WTC11 (cell line): Measurements from ENCODE around the gene DCAF5. TPM values are rescaled to one million over a fixed set of nuclear protein-coding genes. Genes with fewer than 3 reads are reported as not detected.
"Not testable (repeated sequence)": the region's sequence is repeated elsewhere in the genome, so short reads cannot be mapped to it uniquely, and the experiment has no call there.

Experiments
- ATAC-seq: fragments of 200-7000 bp; cut with Tn5 transposase; 2 replicates; pipeline ENCODE4 v1.10.0; 2021; ENCODE audit warnings: mild to moderate bottlenecking, moderate library complexity
- CTCF ChIA-PET: fragments of 300-600 bp; sonication (Branson Sonifier 250); formaldehyde crosslinking; loops from one replicate; lab custom pipeline; 2021; ENCODE audit warnings: antibody characterized with exemption; lab: Charles Lee
- POLR2A ChIA-PET: fragments of 350-600 bp; sonication (Branson Sonifier 250); formaldehyde crosslinking; loops from one replicate; lab custom pipeline; 2021; ENCODE audit warnings: antibody characterized with exemption; lab: Charles Lee
- DNase-seq: peaks from one replicate; pipeline ENCODE4 v3.0.0; 2021; ENCODE audit warnings: low spot score
- H3K27ac Mint-ChIP-seq: 2 replicates; pipeline ENCODE4 v1.8.0; 2021; ENCODE audit warnings: mixed read lengths
- H3K27me3 Mint-ChIP-seq: 2 replicates; pipeline ENCODE4 v1.8.0; 2021; ENCODE audit warnings: low read depth, mild to moderate bottlenecking, moderate library complexity, mixed read lengths
- H3K36me3 Mint-ChIP-seq: 2 replicates; pipeline ENCODE4 v1.8.0; 2021; ENCODE audit warnings: mixed read lengths
- H3K4me1 Mint-ChIP-seq: 2 replicates; pipeline ENCODE4 v1.8.0; 2022; ENCODE audit warnings: mixed read lengths
- H3K4me3 Mint-ChIP-seq: 2 replicates; pipeline ENCODE4 v1.8.0; 2021; ENCODE audit warnings: mild to moderate bottlenecking, moderate library complexity, mixed read lengths
- H3K9me3 Mint-ChIP-seq: 2 replicates; pipeline ENCODE4 v1.8.0; 2021; ENCODE audit warnings: mixed read lengths
- CREM ChIP-seq: sonication (generic); formaldehyde crosslinking; IDR thresholded peaks from 2 replicates; pipeline ENCODE4 v1.8.1; 2022; ENCODE audit warnings: mild to moderate bottlenecking, missing genetic modification reagents, moderate library complexity
- ELF4 ChIP-seq: sonication (generic); formaldehyde crosslinking; IDR thresholded peaks from 2 replicates; pipeline ENCODE4 v1.8.1; 2022; ENCODE audit warnings: low read depth, mild to moderate bottlenecking, moderate library complexity, missing genetic modification reagents
- FOXJ3 ChIP-seq: sonication (generic); formaldehyde crosslinking; IDR thresholded peaks from 2 replicates; pipeline ENCODE4 v1.9.0; 2021; ENCODE audit warnings: missing genetic modification reagents, mild to moderate bottlenecking, borderline replicate concordance
- HMGXB4 ChIP-seq: sonication (generic); formaldehyde crosslinking; IDR thresholded peaks from 2 replicates; pipeline ENCODE4 v1.8.1; 2023; ENCODE audit warnings: mild to moderate bottlenecking, moderate library complexity, missing genetic modification reagents
- JUN ChIP-seq: sonication (generic); formaldehyde crosslinking; IDR thresholded peaks from 2 replicates; pipeline ENCODE4 v1.8.0; 2023; ENCODE audit warnings: mild to moderate bottlenecking, missing genetic modification reagents
- NR2C2 ChIP-seq: sonication (generic); formaldehyde crosslinking; IDR thresholded peaks from 2 replicates; pipeline ENCODE4 v1.8.0; 2022; ENCODE audit warnings: mild to moderate bottlenecking, missing genetic modification reagents
- RELA ChIP-seq: sonication (generic); formaldehyde crosslinking; IDR thresholded peaks from 2 replicates; pipeline ENCODE4 v1.8.1; 2022; ENCODE audit warnings: missing genetic modification reagents, mild to moderate bottlenecking, borderline replicate concordance
- SMAD4 ChIP-seq: sonication (generic); formaldehyde crosslinking; IDR thresholded peaks from 2 replicates; pipeline ENCODE4 v1.8.0; 2022; ENCODE audit warnings: mild to moderate bottlenecking, missing genetic modification reagents
- TP53 ChIP-seq: sonication (generic); formaldehyde crosslinking; IDR thresholded peaks from 2 replicates; pipeline ENCODE4 v1.8.1; 2023; ENCODE audit warnings: mild to moderate bottlenecking, missing genetic modification reagents
- ZBTB43 ChIP-seq: sonication (generic); formaldehyde crosslinking; IDR thresholded peaks from 2 replicates; pipeline ENCODE4 v1.8.1; 2023; ENCODE audit warnings: mild to moderate bottlenecking, missing genetic modification reagents
- ZNF232 ChIP-seq: sonication (generic); formaldehyde crosslinking; IDR thresholded peaks from 2 replicates; pipeline ENCODE4 v1.8.0; 2022; ENCODE audit warnings: mild to moderate bottlenecking, missing genetic modification reagents
- ZNF532 ChIP-seq: fragments of 250-450 bp; sonication (Bioruptor Pico); IDR thresholded peaks from 2 replicates; pipeline ENCODE4 v1.9.0; 2021; ENCODE audit warnings: mild to moderate bottlenecking, borderline replicate concordance
- total RNA-seq: library from RNA; stranded (reverse); gene quantifications from 3 replicates; pipeline ENCODE4 v1.2.3, GENCODE V29; 2021
- TF ChIP-seq, protein P1 (sequence below): sonication (generic); formaldehyde crosslinking; IDR thresholded peaks from 2 replicates; pipeline ENCODE4 v1.8.1; 2022; ENCODE audit warnings: low read depth, missing genetic modification reagents, borderline replicate concordance
- TF ChIP-seq, protein P2 (sequence below): sonication (generic); formaldehyde crosslinking; IDR thresholded peaks from 2 replicates; pipeline ENCODE4 v1.8.1; 2022; ENCODE audit warnings: mild to moderate bottlenecking, moderate library complexity, missing genetic modification reagents
- TF ChIP-seq, protein P3 (sequence below): fragments of 250-450 bp; sonication (Bioruptor Pico); IDR thresholded peaks from 2 replicates; pipeline ENCODE4 v2.1.2; 2022; ENCODE audit warnings: mild to moderate bottlenecking, moderate library complexity
- TF ChIP-seq, protein P4 (sequence below): sonication (generic); formaldehyde crosslinking; IDR thresholded peaks from 2 replicates; pipeline ENCODE4 v1.8.0; 2023; ENCODE audit warnings: missing genetic modification reagents, mild to moderate bottlenecking, borderline replicate concordance

DCAF5 gene
- total RNA-seq, 1 experiment from 2014 or later: 30.3 TPM

DNA sequence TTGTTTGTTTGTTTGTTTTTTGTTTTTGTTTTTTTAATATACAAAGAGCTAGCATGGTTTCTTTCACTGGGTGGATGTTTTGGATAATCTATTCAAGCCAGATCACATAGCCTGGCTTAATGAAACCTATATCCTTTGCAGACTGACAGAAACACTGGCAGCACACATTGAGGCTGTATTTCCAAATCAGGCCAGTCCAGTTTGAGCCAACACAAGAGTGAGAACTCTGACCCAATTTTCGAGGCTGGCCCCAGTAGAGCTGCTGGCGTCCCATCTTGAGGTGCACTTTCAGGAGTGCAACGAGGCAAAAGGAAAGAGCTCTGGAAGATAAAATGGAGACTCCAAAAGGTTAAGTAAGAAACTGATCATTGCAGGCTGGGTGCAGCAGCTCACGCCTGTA, 129.9 kb downstream of the DCAF5 start:
- no peak for DNase-seq
- TF ChIP-seq CREM: no peak
- TF ChIP-seq, protein P1, sequence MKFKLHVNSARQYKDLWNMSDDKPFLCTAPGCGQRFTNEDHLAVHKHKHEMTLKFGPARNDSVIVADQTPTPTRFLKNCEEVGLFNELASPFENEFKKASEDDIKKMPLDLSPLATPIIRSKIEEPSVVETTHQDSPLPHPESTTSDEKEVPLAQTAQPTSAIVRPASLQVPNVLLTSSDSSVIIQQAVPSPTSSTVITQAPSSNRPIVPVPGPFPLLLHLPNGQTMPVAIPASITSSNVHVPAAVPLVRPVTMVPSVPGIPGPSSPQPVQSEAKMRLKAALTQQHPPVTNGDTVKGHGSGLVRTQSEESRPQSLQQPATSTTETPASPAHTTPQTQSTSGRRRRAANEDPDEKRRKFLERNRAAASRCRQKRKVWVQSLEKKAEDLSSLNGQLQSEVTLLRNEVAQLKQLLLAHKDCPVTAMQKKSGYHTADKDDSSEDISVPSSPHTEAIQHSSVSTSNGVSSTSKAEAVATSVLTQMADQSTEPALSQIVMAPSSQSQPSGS (CRISPR knock-in tag): no peak
- TF ChIP-seq ZNF532 (CRISPR knock-in tag): no peak
- no peak for TF ChIP-seq ELF4 (CRISPR knock-in tag)
- no peak for TF ChIP-seq RELA (CRISPR knock-in tag)
- TF ChIP-seq HMGXB4 (CRISPR knock-in tag): no peak
- no peak for TF ChIP-seq NR2C2
- Mint-ChIP-seq H3K4me3 (no peak overlapping the region), H3K9me3 (no peaks in the 10 kb centered on the region), H3K27ac (no peak overlapping the region), H3K4me1 (peaks cover 9% of the 10 kb centered on the region), H3K27me3 (no peaks in the 10 kb centered on the region), H3K36me3 (no peaks in the 10 kb centered on the region)
- no peak for ATAC-seq
- ChIA-PET POLR2A (no interaction called here), CTCF (no interaction called here)

GRCh38 chr14:69022093-69022492, 130.8 kb downstream of the DCAF5 start:
- H3K4me3 Mint-ChIP-seq, CTCF ChIA-PET, H3K27me3 Mint-ChIP-seq, H3K9me3 Mint-ChIP-seq, DNase-seq, ATAC-seq, POLR2A ChIA-PET, H3K36me3 Mint-ChIP-seq: not testable (repeated sequence)
- Mint-ChIP-seq H3K4me1 (peaks cover 12% of the 10 kb centered on the region), H3K27ac (0 out of 2 replicates have a peak overlapping the region, but pooled peaks have one; percentile 33)

DNA sequence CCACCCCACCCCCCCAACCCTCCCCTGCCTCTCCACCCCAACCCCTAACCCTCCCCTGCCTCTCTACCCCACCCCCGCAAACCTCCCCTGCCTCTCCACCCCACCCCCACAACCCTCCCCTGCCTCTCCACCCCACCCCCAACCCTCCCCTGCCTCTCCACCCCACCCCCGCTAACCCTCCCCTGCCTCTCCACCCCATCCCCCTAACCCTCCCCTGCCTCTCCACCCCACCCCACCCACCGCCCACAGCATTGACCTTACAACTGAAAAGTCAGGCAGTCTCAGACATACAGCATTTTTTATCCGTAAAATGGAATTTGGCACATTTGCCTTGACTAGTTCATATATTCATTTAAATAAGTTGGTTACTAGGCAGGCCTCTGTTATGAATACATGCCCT, 135.2 kb downstream of the DCAF5 start:
- Mint-ChIP-seq H3K4me1 (peaks cover 35% of the 10 kb centered on the region), H3K9me3 (no peaks in the 10 kb centered on the region), H3K4me3 (no peak overlapping the region), H3K36me3 (no peaks in the 10 kb centered on the region), H3K27ac (no peak overlapping the region), H3K27me3 (no peaks in the 10 kb centered on the region)
- ATAC-seq (no peak), DNase-seq (no peak)
- ChIA-PET POLR2A (no interaction called here), CTCF (interaction anchor here (1.0 kb wide), 1 partner anchor 84 kb away, joined by 3 read pairs; no protein-coding TSS in a partner anchor)
- TF ChIP-seq JUN (CRISPR knock-in tag) (no peak), ZNF232 (no peak), SMAD4 (CRISPR knock-in tag) (no peak), FOXJ3 (CRISPR knock-in tag) (no peak), TP53 (no peak), ZBTB43 (CRISPR knock-in tag) (no peak)
- TF ChIP-seq, protein P2, sequence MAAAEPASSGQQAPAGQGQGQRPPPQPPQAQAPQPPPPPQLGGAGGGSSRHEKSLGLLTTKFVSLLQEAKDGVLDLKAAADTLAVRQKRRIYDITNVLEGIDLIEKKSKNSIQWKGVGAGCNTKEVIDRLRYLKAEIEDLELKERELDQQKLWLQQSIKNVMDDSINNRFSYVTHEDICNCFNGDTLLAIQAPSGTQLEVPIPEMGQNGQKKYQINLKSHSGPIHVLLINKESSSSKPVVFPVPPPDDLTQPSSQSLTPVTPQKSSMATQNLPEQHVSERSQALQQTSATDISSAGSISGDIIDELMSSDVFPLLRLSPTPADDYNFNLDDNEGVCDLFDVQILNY (CRISPR knock-in tag): no peak
- TF ChIP-seq, protein P3, sequence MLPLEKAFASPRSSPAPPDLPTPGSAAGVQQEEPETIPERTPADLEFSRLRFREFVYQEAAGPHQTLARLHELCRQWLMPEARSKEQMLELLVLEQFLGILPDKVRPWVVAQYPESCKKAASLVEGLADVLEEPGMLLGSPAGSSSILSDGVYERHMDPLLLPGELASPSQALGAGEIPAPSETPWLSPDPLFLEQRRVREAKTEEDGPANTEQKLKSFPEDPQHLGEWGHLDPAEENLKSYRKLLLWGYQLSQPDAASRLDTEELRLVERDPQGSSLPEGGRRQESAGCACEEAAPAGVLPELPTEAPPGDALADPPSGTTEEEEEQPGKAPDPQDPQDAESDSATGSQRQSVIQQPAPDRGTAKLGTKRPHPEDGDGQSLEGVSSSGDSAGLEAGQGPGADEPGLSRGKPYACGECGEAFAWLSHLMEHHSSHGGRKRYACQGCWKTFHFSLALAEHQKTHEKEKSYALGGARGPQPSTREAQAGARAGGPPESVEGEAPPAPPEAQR (CRISPR knock-in tag): no peak
- TF ChIP-seq, protein P4, sequence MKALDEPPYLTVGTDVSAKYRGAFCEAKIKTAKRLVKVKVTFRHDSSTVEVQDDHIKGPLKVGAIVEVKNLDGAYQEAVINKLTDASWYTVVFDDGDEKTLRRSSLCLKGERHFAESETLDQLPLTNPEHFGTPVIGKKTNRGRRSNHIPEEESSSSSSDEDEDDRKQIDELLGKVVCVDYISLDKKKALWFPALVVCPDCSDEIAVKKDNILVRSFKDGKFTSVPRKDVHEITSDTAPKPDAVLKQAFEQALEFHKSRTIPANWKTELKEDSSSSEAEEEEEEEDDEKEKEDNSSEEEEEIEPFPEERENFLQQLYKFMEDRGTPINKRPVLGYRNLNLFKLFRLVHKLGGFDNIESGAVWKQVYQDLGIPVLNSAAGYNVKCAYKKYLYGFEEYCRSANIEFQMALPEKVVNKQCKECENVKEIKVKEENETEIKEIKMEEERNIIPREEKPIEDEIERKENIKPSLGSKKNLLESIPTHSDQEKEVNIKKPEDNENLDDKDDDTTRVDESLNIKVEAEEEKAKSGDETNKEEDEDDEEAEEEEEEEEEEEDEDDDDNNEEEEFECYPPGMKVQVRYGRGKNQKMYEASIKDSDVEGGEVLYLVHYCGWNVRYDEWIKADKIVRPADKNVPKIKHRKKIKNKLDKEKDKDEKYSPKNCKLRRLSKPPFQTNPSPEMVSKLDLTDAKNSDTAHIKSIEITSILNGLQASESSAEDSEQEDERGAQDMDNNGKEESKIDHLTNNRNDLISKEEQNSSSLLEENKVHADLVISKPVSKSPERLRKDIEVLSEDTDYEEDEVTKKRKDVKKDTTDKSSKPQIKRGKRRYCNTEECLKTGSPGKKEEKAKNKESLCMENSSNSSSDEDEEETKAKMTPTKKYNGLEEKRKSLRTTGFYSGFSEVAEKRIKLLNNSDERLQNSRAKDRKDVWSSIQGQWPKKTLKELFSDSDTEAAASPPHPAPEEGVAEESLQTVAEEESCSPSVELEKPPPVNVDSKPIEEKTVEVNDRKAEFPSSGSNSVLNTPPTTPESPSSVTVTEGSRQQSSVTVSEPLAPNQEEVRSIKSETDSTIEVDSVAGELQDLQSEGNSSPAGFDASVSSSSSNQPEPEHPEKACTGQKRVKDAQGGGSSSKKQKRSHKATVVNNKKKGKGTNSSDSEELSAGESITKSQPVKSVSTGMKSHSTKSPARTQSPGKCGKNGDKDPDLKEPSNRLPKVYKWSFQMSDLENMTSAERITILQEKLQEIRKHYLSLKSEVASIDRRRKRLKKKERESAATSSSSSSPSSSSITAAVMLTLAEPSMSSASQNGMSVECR (CRISPR knock-in tag): no peak
